Peyer's patch (tissue), 4 donors: ENCODE results near the gene CPPED1.

Source experiments
- POLR2A ChIP-seq, 2 donors: fragments of 450-650 bp; IDR thresholded peaks; one replicate each; pipeline ENCODE4 v1.5.1; 2017; ENCODE audit warnings: antibody characterized with exemption in 2 of 2, mild to moderate bottlenecking in 2 of 2, moderate library complexity in 2 of 2
- TF ChIP-seq, protein P1 (sequence below), 6 experiments: fragments of 450-650 bp in 4 of 6; fragments of 200-600 bp in 2 of 6; sonication (generic) in 1 of 6; IDR thresholded peaks; one replicate each; pipeline ENCODE4 v1.5.1; 2017 to 2019; ENCODE audit warnings: antibody characterized with exemption in 6 of 6, mild to moderate bottlenecking in 3 of 6, moderate library complexity in 1 of 6

DNA sequence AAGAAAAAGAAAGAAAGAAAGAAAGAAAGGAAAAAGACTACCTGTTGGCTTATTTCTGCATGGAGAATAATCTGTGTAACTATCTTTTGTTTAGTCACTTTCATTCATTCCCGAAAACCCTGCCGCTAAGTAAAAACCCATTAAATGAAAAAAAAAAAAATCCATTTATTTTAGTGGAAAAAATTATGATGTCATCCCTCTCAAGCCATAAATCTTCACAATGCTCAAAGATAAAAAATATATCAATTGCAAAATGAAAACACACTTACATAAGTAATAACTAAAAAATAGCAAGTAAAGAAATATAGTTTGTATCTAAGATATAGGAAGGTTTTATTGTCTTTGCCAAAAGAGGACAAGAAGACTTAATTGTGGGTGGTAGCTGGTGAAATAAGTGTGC is 46.5 kb upstream of the CPPED1 start:
- TF ChIP-seq POLR2A (IDR thresholded peaks at IDR 0.05): no peak
- TF ChIP-seq, protein P1, sequence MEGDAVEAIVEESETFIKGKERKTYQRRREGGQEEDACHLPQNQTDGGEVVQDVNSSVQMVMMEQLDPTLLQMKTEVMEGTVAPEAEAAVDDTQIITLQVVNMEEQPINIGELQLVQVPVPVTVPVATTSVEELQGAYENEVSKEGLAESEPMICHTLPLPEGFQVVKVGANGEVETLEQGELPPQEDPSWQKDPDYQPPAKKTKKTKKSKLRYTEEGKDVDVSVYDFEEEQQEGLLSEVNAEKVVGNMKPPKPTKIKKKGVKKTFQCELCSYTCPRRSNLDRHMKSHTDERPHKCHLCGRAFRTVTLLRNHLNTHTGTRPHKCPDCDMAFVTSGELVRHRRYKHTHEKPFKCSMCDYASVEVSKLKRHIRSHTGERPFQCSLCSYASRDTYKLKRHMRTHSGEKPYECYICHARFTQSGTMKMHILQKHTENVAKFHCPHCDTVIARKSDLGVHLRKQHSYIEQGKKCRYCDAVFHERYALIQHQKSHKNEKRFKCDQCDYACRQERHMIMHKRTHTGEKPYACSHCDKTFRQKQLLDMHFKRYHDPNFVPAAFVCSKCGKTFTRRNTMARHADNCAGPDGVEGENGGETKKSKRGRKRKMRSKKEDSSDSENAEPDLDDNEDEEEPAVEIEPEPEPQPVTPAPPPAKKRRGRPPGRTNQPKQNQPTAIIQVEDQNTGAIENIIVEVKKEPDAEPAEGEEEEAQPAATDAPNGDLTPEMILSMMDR (IDR thresholded peaks at IDR 0.05): no peak
